ENCODE data around the gene ATF1.

The ATF1 gene

GRCh38 chr12:50763639-50764285 is at the start of gene ATF1:
Gene ATF1, plus strand, starts transcription at chr12:50764101. Its CDS starts 16,045 bp downstream, at chr12:50780146.
- no peak for DNase-seq (ENCODE audit: low read depth)

- no peak for DNase-seq (ENCODE audit: low read depth)
Observed at GRCh38 chr12:50715174-50715573, 48.7 kb upstream of the ATF1 start.

- DNase-seq (ENCODE audit: low read depth): no peak
Observed at GRCh38 chr12:50718760-50719159, 45.1 kb upstream of the ATF1 start.

- DNase-seq (ENCODE audit: low read depth): no peak
Observed at GRCh38 chr12:50720085-50720484, 43.8 kb upstream of the ATF1 start.

- no peak for DNase-seq (ENCODE audit: low read depth)
Observed at GRCh38 chr12:50720501-50720900, 43.4 kb upstream of the ATF1 start.

GRCh38 chr12:50723865-50724264 is 40.0 kb upstream of the ATF1 start:
- DNase-seq (ENCODE audit: low read depth): no peak

- no peak for DNase-seq (ENCODE audit: low read depth)
Observed at GRCh38 chr12:50725011-50725942, 38.6 kb upstream of the ATF1 start.

- DNase-seq (ENCODE audit: low read depth): no peak
Observed at GRCh38 chr12:50727466-50727865, 36.4 kb upstream of the ATF1 start.

GRCh38 chr12:50728417-50728816 is 35.5 kb upstream of the ATF1 start:
- no peak for DNase-seq (ENCODE audit: low read depth)

GRCh38 chr12:50728841-50729240 is 35.1 kb upstream of the ATF1 start:
- DNase-seq (ENCODE audit: low read depth): no peak

- DNase-seq (ENCODE audit: low read depth): peak; percentile 64
Observed at GRCh38 chr12:50732591-50732990, 31.3 kb upstream of the ATF1 start.

- DNase-seq (ENCODE audit: low read depth): no peak
Observed at GRCh38 chr12:50733706-50734105, 30.2 kb upstream of the ATF1 start.

GRCh38 chr12:50734409-50735263 is 29.3 kb upstream of the ATF1 start:
- no peak for DNase-seq (ENCODE audit: low read depth)

- DNase-seq (ENCODE audit: low read depth): no peak
Observed at GRCh38 chr12:50739611-50740010, 24.3 kb upstream of the ATF1 start.

- DNase-seq (ENCODE audit: low read depth): no peak
Observed at GRCh38 chr12:50740307-50740706, 23.6 kb upstream of the ATF1 start.

GRCh38 chr12:50742776-50743175 is 21.1 kb upstream of the ATF1 start:
- DNase-seq (ENCODE audit: low read depth): no peak

- no peak for DNase-seq (ENCODE audit: low read depth)
Observed at GRCh38 chr12:50745861-50746260, 18.0 kb upstream of the ATF1 start.

GRCh38 chr12:50746431-50746830 is 17.5 kb upstream of the ATF1 start:
- DNase-seq (ENCODE audit: low read depth): no peak

GRCh38 chr12:50747817-50748216 is 16.1 kb upstream of the ATF1 start:
- DNase-seq (ENCODE audit: low read depth): no peak

- DNase-seq (ENCODE audit: low read depth): no peak
Observed at GRCh38 chr12:50749459-50749882, 14.4 kb upstream of the ATF1 start.

GRCh38 chr12:50750366-50750765 is 13.5 kb upstream of the ATF1 start:
- DNase-seq (ENCODE audit: low read depth): no peak

GRCh38 chr12:50751948-50752721 is 11.8 kb upstream of the ATF1 start:
- DNase-seq (ENCODE audit: low read depth): no peak
